OCI-M1 (cell line): Measurements from ENCODE around the gene FCGR3B.
"Not testable (repeated sequence)": the region's sequence is repeated elsewhere in the genome, so short reads cannot be mapped to it uniquely, and the experiment has no call there.

Experiments
- DNase-seq: peaks from one replicate; lab custom pipeline; 2025; lab: John Stamatoyannopoulos, UW

FCGR3B gene

GRCh38 chr1:161605762-161606540 is 25.0 kb downstream of the FCGR3B start:
- not testable (repeated sequence) for DNase-seq

- not testable (repeated sequence) for DNase-seq
Observed at GRCh38 chr1:161605024-161605423, 26.0 kb downstream of the FCGR3B start.

- DNase-seq = not testable (repeated sequence)
Observed at GRCh38 chr1:161597077-161597476, 33.9 kb downstream of the FCGR3B start.

- not testable (repeated sequence) for DNase-seq
Observed at GRCh38 chr1:161595583-161595982, 35.4 kb downstream of the FCGR3B start.

- not testable (repeated sequence) for DNase-seq
Observed at GRCh38 chr1:161595173-161595572, 35.8 kb downstream of the FCGR3B start.

- DNase-seq = not testable (repeated sequence)
Observed at GRCh38 chr1:161594269-161594984, 36.5 kb downstream of the FCGR3B start.

- not testable (repeated sequence) for DNase-seq
Observed at GRCh38 chr1:161593092-161593755, 37.8 kb downstream of the FCGR3B start.

GRCh38 chr1:161592586-161592985 is 38.4 kb downstream of the FCGR3B start:
- DNase-seq = not testable (repeated sequence)

- not testable (repeated sequence) for DNase-seq
Observed at GRCh38 chr1:161589920-161590319, 41.1 kb downstream of the FCGR3B start.

GRCh38 chr1:161589365-161589764 is 41.6 kb downstream of the FCGR3B start:
- not testable (repeated sequence) for DNase-seq

- not testable (repeated sequence) for DNase-seq
Observed at GRCh38 chr1:161588596-161588995, 42.4 kb downstream of the FCGR3B start.

- not testable (repeated sequence) for DNase-seq
Observed at GRCh38 chr1:161582882-161583281, 48.1 kb downstream of the FCGR3B start.

- not testable (repeated sequence) for DNase-seq
Observed at GRCh38 chr1:161580879-161581537, 50.0 kb downstream of the FCGR3B start.

GRCh38 chr1:161579856-161580507 is 51.0 kb downstream of the FCGR3B start:
- DNase-seq = not testable (repeated sequence)

GRCh38 chr1:161576676-161577075 is 54.3 kb downstream of the FCGR3B start:
- not testable (repeated sequence) for DNase-seq
